ENCODE data around the gene STXBP1. TPM values are rescaled to one million over a fixed set of nuclear protein-coding genes. Genes with fewer than 3 reads are reported as not detected.

Gene STXBP1
- total and polyA plus RNA-seq, 2 of the 13 experiments (the other 11 are each of a cell fraction or from before 2014, with no cell fraction given), result 2.9 TPM

DNA sequence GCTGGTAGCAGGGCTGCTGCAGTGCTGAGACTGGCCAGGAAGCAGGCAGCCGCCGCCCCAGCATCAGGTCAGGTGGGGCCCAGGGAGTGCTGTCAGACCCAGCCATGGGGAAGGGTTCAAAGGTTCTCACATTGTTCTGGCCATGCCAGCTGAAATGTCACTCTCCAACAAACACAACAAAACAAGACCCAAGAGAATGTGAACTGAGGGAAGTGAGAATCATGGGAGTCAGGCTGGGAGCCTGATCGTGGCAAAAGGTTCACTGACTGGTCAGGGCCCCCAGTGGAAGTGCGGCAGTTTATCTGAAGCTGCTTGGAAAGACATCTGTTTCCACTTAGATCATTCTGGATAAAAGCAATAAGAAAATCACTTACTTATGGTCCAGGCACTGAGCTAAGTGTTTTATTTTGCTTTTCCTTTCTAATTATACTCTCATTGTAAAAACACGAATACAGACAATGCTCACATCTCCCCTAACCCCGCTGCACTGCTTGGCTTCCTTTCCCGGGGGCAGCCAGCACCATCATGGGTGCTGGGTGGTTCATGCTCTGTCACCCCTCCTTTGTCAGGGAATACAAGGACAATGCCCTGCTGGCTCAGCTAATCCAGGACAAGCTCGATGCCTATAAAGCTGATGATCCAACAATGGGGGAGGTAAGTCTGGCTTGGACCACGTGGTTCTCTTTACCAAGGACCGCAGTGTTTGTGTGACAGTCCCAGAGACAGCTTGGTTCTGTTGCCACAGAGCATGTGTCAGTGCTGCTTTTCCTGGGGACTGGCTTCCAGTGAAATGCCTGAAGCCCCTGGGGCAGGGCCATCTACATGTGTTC is 52.8 kb downstream of the STXBP1 start (continued):
- TF ChIP-seq ZNF513 (CRISPR knock-in tag; conservative IDR thresholded peaks at IDR 0.05), result no peak
- TF ChIP-seq, protein P1, sequence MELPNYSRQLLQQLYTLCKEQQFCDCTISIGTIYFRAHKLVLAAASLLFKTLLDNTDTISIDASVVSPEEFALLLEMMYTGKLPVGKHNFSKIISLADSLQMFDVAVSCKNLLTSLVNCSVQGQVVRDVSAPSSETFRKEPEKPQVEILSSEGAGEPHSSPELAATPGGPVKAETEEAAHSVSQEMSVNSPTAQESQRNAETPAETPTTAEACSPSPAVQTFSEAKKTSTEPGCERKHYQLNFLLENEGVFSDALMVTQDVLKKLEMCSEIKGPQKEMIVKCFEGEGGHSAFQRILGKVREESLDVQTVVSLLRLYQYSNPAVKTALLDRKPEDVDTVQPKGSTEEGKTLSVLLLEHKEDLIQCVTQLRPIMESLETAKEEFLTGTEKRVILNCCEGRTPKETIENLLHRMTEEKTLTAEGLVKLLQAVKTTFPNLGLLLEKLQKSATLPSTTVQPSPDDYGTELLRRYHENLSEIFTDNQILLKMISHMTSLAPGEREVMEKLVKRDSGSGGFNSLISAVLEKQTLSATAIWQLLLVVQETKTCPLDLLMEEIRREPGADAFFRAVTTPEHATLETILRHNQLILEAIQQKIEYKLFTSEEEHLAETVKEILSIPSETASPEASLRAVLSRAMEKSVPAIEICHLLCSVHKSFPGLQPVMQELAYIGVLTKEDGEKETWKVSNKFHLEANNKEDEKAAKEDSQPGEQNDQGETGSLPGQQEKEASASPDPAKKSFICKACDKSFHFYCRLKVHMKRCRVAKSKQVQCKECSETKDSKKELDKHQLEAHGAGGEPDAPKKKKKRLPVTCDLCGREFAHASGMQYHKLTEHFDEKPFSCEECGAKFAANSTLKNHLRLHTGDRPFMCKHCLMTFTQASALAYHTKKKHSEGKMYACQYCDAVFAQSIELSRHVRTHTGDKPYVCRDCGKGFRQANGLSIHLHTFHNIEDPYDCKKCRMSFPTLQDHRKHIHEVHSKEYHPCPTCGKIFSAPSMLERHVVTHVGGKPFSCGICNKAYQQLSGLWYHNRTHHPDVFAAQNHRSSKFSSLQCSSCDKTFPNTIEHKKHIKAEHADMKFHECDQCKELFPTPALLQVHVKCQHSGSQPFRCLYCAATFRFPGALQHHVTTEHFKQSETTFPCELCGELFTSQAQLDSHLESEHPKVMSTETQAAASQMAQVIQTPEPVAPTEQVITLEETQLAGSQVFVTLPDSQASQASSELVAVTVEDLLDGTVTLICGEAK (IDR thresholded peaks at IDR 0.05), result no peak
- TF ChIP-seq, protein P1 (CRISPR knock-in tag; IDR thresholded peaks at IDR 0.05), result no peak
- no peak for TF ChIP-seq ZNF563 (CRISPR knock-in tag; IDR thresholded peaks at IDR 0.05)
- no peak for TF ChIP-seq ZNF430 (CRISPR knock-in tag; IDR thresholded peaks at IDR 0.05)
- TF ChIP-seq ZXDC (CRISPR knock-in tag; IDR thresholded peaks at IDR 0.05), result no peak
- no peak for TF ChIP-seq ZBTB43 (CRISPR knock-in tag; conservative IDR thresholded peaks at IDR 0.05)
- TF ChIP-seq ZNF670 (CRISPR knock-in tag; IDR thresholded peaks at IDR 0.05; ENCODE audit: borderline replicate concordance), result no peak
- TF ChIP-seq ZSCAN5A (CRISPR knock-in tag; IDR thresholded peaks at IDR 0.05; ENCODE audit: borderline replicate concordance), result no peak

Data from HepG2 (cell line).